ENCODE results near the gene OLIG2.

OLIG2 gene

GRCh38 chr21:33008333-33009051 is 17.2 kb upstream of the OLIG2 start:
- DNase-seq (ENCODE audit: extremely low spot score) = no peak
- ChIA-PET POLR2A (no interaction called here), CTCF (no interaction called here)
- no peak for TF ChIP-seq CTCF (IDR thresholded peaks at IDR 0.05; ENCODE audit: control extremely low read depth, extremely low read depth, low read depth, missing control alignments)

- ChIA-PET CTCF (no interaction called here), POLR2A (no interaction called here)
- DNase-seq (ENCODE audit: extremely low spot score) = no peak
These were observed 14.8 kb upstream of the OLIG2 start for GRCh38 chr21:33010931-33011330.

GRCh38 chr21:33011462-33011861 is 14.3 kb upstream of the OLIG2 start:
- TF ChIP-seq CTCF (IDR thresholded peaks at IDR 0.05; ENCODE audit: control extremely low read depth, extremely low read depth, low read depth, missing control alignments) = no peak
- no peak for DNase-seq (ENCODE audit: extremely low spot score)
- ChIA-PET POLR2A (no interaction called here), CTCF (no interaction called here)

More at GRCh38 chr21:33010931-33011330, 14.8 kb upstream of the OLIG2 start:
- TF ChIP-seq CTCF (IDR thresholded peaks at IDR 0.05; ENCODE audit: control extremely low read depth, extremely low read depth, low read depth, missing control alignments) = no peak

GRCh38 chr21:33013626-33014025 is 12.1 kb upstream of the OLIG2 start:
- CTCF ChIA-PET = no interaction called here
- POLR2A ChIA-PET = no interaction called here
- TF ChIP-seq CTCF (IDR thresholded peaks at IDR 0.05; ENCODE audit: control extremely low read depth, extremely low read depth, low read depth, missing control alignments) = no peak
- DNase-seq (ENCODE audit: extremely low spot score) = no peak

- TF ChIP-seq CTCF (IDR thresholded peaks at IDR 0.05; ENCODE audit: control extremely low read depth, extremely low read depth, low read depth, missing control alignments) = no peak
- DNase-seq (ENCODE audit: extremely low spot score) = no peak
- ChIA-PET CTCF (no interaction called here), POLR2A (no interaction called here)
These were observed 11.4 kb upstream of the OLIG2 start for GRCh38 chr21:33014331-33014730.

- DNase-seq (ENCODE audit: extremely low spot score) = no peak
- CTCF ChIA-PET = no interaction called here
- POLR2A ChIA-PET = no interaction called here
- no peak for TF ChIP-seq CTCF (IDR thresholded peaks at IDR 0.05; ENCODE audit: control extremely low read depth, extremely low read depth, low read depth, missing control alignments)
These were observed 10.6 kb upstream of the OLIG2 start for GRCh38 chr21:33015096-33015495.

Measured in GM10248 (cell line).